SHP77 (cell line): Measurements from ENCODE around the gene OR5AL1.
"Not testable (repeated sequence)": the region's sequence is repeated elsewhere in the genome, so short reads cannot be mapped to it uniquely, and the experiment has no call there.

ENCODE experiments used
- DNase-seq, 2 experiments: peaks; one replicate each; lab custom pipeline; 2025; lab: John Stamatoyannopoulos, UW

The OR5AL1 gene

DNA sequence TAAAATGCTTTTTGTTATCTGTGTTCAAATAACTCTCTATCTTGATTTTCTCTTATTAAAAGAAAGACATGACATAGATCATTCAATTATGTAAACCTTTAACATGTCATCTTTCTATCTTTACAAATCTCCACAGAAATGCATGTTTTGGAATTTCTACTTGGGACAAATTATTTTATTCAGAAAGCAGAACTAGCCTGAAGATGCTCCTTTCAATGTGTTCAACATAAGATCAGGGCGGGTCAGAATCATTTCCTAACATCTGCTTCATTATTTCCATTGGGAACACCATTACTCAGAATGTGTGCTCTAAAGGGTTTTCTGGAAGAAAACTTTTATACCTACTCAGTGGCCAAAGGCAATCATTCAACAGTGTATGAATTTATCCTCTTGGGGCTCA is at the start of gene OR5AL1:
Gene OR5AL1, plus strand, starts transcription at position 301 of the 400 bp plus-strand sequence.
- DNase-seq: no peak

- DNase-seq: no peak
Observed at GRCh38 chr11:56375324-56375723, 37.2 kb upstream of the OR5AL1 start, which contains the start of gene OR8U1. OR8U1 (plus strand) TSS chr11:56375624; CDS start chr11:56375624, 0 bp downstream.

DNA sequence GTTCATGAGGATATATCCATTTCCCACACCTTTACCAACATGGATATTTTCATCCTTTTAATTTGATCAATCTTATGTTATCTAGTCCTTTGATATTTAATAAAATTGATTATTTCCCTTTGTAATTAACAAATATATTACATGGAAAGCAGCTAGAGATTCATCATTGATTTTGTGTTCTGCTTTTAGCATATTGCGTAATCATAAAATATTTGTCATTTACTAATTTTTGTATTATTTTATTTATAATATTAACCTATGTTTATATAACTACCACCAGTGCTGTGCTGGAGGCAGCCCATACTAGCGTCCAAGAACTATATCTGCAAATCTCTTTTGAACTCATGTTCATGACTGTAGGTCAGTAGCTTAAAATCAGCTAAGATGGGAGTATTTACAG is 32.4 kb upstream of the OR5AL1 start:
- DNase-seq: no peak

DNA sequence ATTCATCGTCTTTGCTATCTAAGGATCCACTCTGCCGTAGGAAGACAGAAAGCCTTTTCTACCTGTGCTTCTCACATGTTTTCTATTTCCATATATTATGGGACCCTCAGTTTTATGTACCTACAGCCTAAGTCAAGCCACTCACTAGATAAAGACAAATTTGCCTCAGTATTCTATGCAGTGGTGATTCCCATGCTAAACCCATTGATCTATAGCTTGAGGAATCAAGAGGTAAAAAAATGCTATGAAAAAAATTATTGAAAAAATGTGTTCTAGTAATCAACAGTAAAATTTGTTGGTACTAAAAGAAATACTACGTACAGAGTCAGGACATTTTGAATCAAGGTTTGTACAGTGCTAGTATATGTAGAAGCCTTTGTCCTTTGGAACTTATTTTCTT is 18.1 kb upstream of the OR5AL1 start:
- no peak for DNase-seq

- no peak for DNase-seq
Observed at GRCh38 chr11:56396047-56396446, 16.4 kb upstream of the OR5AL1 start.

- DNase-seq: not testable (repeated sequence)
Observed at GRCh38 chr11:56401858-56402461, 10.5 kb upstream of the OR5AL1 start.

DNA sequence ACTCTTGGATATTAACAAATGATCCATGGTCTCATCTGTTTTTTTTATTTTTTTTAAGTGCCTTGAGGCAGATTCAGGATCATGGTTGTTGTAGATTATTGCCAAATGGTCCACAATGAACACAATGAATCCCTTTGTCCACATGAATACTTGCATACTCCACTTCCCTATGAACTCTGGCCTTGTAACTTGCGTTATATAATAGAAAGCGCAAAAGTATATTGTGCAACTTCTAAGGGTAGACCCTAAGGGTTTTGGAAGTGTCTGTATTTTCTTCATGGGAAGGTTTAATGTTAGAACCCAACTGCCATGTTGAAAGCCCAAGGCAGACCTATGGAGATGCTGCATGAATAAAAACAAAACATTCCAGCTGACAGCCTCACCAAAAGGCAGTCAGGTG is 8.1 kb upstream of the OR5AL1 start:
- DNase-seq: no peak

DNA sequence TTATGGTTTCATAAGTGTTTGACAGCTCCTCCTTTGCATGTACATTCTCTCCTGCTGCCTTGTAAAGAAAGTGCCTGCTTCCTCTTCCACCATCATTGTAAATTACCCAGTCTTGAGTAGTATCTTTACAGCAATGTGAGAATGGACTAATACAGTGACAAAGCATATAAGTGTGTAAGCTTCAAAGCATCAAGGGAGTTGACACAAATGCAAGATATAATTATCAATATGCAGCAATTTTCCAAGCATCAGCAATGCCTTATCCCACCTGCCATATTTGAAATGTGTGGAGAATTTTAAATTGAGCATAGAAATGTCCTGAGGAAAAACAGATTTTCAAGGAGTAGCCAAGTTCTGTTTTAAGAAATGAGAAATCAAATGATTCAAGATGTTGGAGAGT is 1.7 kb upstream of the OR5AL1 start:
- no peak for DNase-seq

DNA sequence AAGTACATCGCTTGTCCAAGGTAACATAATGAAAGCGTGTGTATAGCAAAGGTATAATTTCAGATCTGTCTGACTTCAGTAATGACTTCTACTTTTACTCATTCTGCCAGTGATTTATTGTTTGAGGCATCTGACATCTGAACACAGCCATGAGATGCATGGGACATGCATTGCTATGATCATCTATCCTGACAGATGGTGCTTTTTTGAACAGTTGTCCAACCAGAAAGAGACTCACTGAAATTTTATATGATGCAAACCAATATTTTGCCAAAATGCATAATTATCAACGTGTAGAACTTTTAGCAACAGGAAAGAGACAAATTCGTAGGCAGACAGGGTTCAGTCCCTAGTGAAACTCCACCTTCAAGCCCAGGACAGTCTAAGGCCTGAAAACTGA is 41.0 kb downstream of the OR5AL1 start:
- DNase-seq: no peak

DNA sequence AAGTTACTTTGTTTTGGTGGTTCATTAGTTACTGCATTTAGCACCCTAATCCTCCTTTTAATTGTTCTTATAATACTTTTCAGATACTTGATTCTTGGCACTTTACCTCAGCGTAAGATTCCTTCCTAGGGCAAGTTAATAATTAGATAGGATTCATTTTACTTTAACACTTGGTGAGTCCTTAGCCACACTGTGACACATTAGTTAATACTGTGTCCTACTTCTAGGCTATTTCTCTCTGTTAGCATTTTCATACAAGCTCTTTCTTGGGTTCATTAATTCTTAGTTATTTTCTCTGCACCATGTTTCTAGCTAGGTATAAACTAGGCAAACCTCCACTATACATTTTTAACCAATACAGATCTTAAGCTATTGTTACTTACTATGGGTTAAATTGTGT is 44.6 kb downstream of the OR5AL1 start:
- no peak for DNase-seq
